ENCODE data around the gene ZNF469. TPM values are rescaled to one million over a fixed set of nuclear protein-coding genes. Genes with fewer than 3 reads are reported as not detected.

The ZNF469 gene
- total RNA-seq, 1 donor from 2014 or later, result 4.2 TPM

- Mint-ChIP-seq H3K36me3 (ENCODE audit: low read depth) (no peaks in the 10 kb centered on the region), H3K9me3 (no peaks in the 10 kb centered on the region), H3K27ac (peak overlapping the region; percentile 24), H3K27me3 (no peaks in the 10 kb centered on the region), H3K4me1 (peaks cover 11% of the 10 kb centered on the region), H3K4me3 (peak overlapping the region; percentile 64)
- TF ChIP-seq CTCF (IDR thresholded peaks at IDR 0.05), result no peak
- ATAC-seq (ENCODE audit: low read depth), result no peak
- no peak for DNase-seq
- CTCF ChIA-PET, result no interaction called here
- POLR2A ChIA-PET, result interaction anchor here (1.1 to 1.8 kb wide), 2 partner anchors 475 to 481 kb away, joined by 3 to 9 read pairs; partner anchors contain the start of gene BANP
- intact Hi-C loops (cut with micrococcal nuclease), result loop anchor here (10.0 kb wide), 1 partner anchor 237 kb away; no protein-coding TSS in a partner anchor
Measured at GRCh38 chr16:88431651-88432050, 48.9 kb downstream of the ZNF469 start.

GRCh38 chr16:88432174-88432573, 49.4 kb downstream of the ZNF469 start:
- DNase-seq (no peak), ATAC-seq (ENCODE audit: low read depth) (no peak)
- Mint-ChIP-seq H3K27me3 (no peaks in the 10 kb centered on the region), H3K4me1 (peaks cover 11% of the 10 kb centered on the region), H3K4me3 (no peak overlapping the region), H3K9me3 (no peaks in the 10 kb centered on the region), H3K36me3 (ENCODE audit: low read depth) (no peaks in the 10 kb centered on the region), H3K27ac (no peak overlapping the region)
- ChIA-PET CTCF (no interaction called here), POLR2A (no interaction called here)
- intact Hi-C loops (cut with micrococcal nuclease), result loop anchor here (10.0 kb wide), 1 partner anchor 237 kb away; no protein-coding TSS in a partner anchor
- no peak for TF ChIP-seq CTCF (IDR thresholded peaks at IDR 0.05)

Other genes with a start within 250 kb of the ZNF469 start
- gene ZFPM1, start 70.3 kb downstream of the ZNF469 start, total RNA-seq, result 27.3 and 35.0 TPM in 2 replicates
- 61.7 and 74.2 TPM in 2 replicates for gene ZC3H18, start 187.4 kb downstream of the ZNF469 start, total RNA-seq

All from activated B cell treated with CpG ODN at 0.5 μM for 24 hours (primary cell).